SK-N-SH treated with all-trans-retinoic acid at 6 μM for 48 hours (cell line): ENCODE measurements around the gene MYH14.
"Not testable (repeated sequence)": the region's sequence is repeated elsewhere in the genome, so short reads cannot be mapped to it uniquely, and the experiment has no call there.

ENCODE experiments used
- ATAC-seq: fragments of 200-7000 bp; cut with Tn5 transposase; 3 replicates; pipeline ENCODE4 v1.9.1; 2020; ENCODE audit warnings: mild to moderate bottlenecking, moderate library complexity
- ARNTL ChIP-seq: fragments of 450-650 bp; formaldehyde crosslinking; IDR thresholded peaks from 2 replicates; pipeline ENCODE4 v1.5.0; 2020; ENCODE audit warnings: low read depth, mild to moderate bottlenecking, moderate library complexity, borderline replicate concordance
- CREB5 ChIP-seq: fragments of 250-450 bp; sonication (Bioruptor Pico); IDR thresholded peaks from 2 replicates; pipeline ENCODE4 v1.5.1; 2020; ENCODE audit warnings: low read depth, mild to moderate bottlenecking, moderate library complexity
- CSRNP3 ChIP-seq: fragments of 250-450 bp; sonication (Bioruptor Pico); IDR thresholded peaks from 2 replicates; pipeline ENCODE4 v1.5.1; 2021; ENCODE audit warnings: mild to moderate bottlenecking, moderate library complexity
- ESRRG ChIP-seq: fragments of 250-450 bp; sonication (Bioruptor Pico); IDR thresholded peaks from 2 replicates; pipeline ENCODE4 v1.6.1; 2021; ENCODE audit warnings: mild to moderate bottlenecking
- GLIS3 ChIP-seq: fragments of 250-450 bp; sonication (Bioruptor Pico); IDR thresholded peaks from 2 replicates; pipeline ENCODE4 v1.5.0; 2020; ENCODE audit warnings: mild to moderate bottlenecking, moderate library complexity
- ISL1 ChIP-seq: fragments of 250-450 bp; sonication (Bioruptor Pico); IDR thresholded peaks from 2 replicates; pipeline ENCODE4 v2.1.2; 2022; ENCODE audit warnings: mild to moderate bottlenecking, moderate library complexity
- OSR1 ChIP-seq: fragments of 250-450 bp; sonication (Bioruptor Pico); IDR thresholded peaks from 2 replicates; pipeline ENCODE4 v1.8.0; 2022; ENCODE audit warnings: moderate library complexity, mild to moderate bottlenecking, inconsistent platforms
- PATZ1 ChIP-seq: fragments of 250-450 bp; sonication (Bioruptor Pico); IDR thresholded peaks from 2 replicates; pipeline ENCODE4 v1.8.0; 2020; ENCODE audit warnings: mild to moderate bottlenecking, moderate library complexity, borderline replicate concordance
- POU6F1 ChIP-seq: fragments of 250-450 bp; sonication (Bioruptor Pico); IDR thresholded peaks from 2 replicates; pipeline ENCODE4 v1.8.0; 2021; ENCODE audit warnings: low read depth, mild to moderate bottlenecking, moderate library complexity, borderline replicate concordance
- PPARA ChIP-seq: fragments of 250-450 bp; sonication (Bioruptor Pico); IDR thresholded peaks from 2 replicates; pipeline ENCODE4 v1.5.0; 2020; ENCODE audit warnings: mild to moderate bottlenecking, borderline replicate concordance
- RARB ChIP-seq: fragments of 250-450 bp; sonication (Bioruptor Pico); IDR thresholded peaks from 2 replicates; pipeline ENCODE4 v1.8.0; 2021; ENCODE audit warnings: mild to moderate bottlenecking, moderate library complexity
- TCF4 ChIP-seq: fragments of 250-450 bp; sonication (Bioruptor Pico); IDR thresholded peaks from 2 replicates; pipeline ENCODE4 v1.8.0; 2021; ENCODE audit warnings: mild to moderate bottlenecking, moderate library complexity, borderline replicate concordance
- TOX ChIP-seq: fragments of 250-450 bp; sonication (Bioruptor Pico); IDR thresholded peaks from 2 replicates; pipeline ENCODE4 v1.8.0; 2021; ENCODE audit warnings: mild to moderate bottlenecking, moderate library complexity, borderline replicate concordance
- TSHZ2 ChIP-seq: fragments of 250-450 bp; sonication (Bioruptor Pico); IDR thresholded peaks from 2 replicates; pipeline ENCODE4 v1.5.0; 2020; ENCODE audit warnings: mild to moderate bottlenecking, moderate library complexity
- ZC3H10 ChIP-seq: fragments of 250-450 bp; sonication (Bioruptor Pico); IDR thresholded peaks from 2 replicates; pipeline ENCODE4 v1.5.1; 2021; ENCODE audit warnings: mild to moderate bottlenecking, moderate library complexity
- ZFP3 ChIP-seq: fragments of 250-450 bp; sonication (Bioruptor Pico); IDR thresholded peaks from 2 replicates; pipeline ENCODE4 v1.5.0; 2020; ENCODE audit warnings: mild to moderate bottlenecking, moderate library complexity
- ZFP30 ChIP-seq: fragments of 450-650 bp; formaldehyde crosslinking; IDR thresholded peaks from 2 replicates; pipeline ENCODE4 v1.5.0; 2022; ENCODE audit warnings: mild to moderate bottlenecking, moderate library complexity
- ZNF565 ChIP-seq: fragments of 450-650 bp; formaldehyde crosslinking; conservative IDR thresholded peaks from 2 replicates; pipeline ENCODE4 v1.5.0; 2020; ENCODE audit warnings: low read depth, mild to moderate bottlenecking, moderate library complexity
- ZNF70 ChIP-seq: fragments of 450-650 bp; formaldehyde crosslinking; IDR thresholded peaks from 2 replicates; pipeline ENCODE4 v1.5.0; 2020; ENCODE audit warnings: mild to moderate bottlenecking, moderate library complexity
- ZNF8 ChIP-seq: fragments of 450-650 bp; formaldehyde crosslinking; IDR thresholded peaks from 2 replicates; pipeline ENCODE4 v1.5.0; 2020; ENCODE audit warnings: mild to moderate bottlenecking, moderate library complexity

The MYH14 gene

GRCh38 chr19:50349277-50350057 lies 146.0 kb downstream of the MYH14 start:
- TF ChIP-seq RARB (CRISPR knock-in tag) (no peak), PATZ1 (no peak), ZC3H10 (CRISPR knock-in tag) (no peak), TSHZ2 (CRISPR knock-in tag) (no peak), PPARA (no peak), ZNF8 (CRISPR knock-in tag) (no peak), ZFP30 (no peak), GLIS3 (CRISPR knock-in tag) (no peak), CSRNP3 (CRISPR knock-in tag) (no peak), ESRRG (CRISPR knock-in tag) (no peak), OSR1 (no peak), ISL1 (no peak), POU6F1 (no peak), ZNF70 (CRISPR knock-in tag) (no peak)
- no peak for ATAC-seq

GRCh38 chr19:50352242-50352641 lies 148.8 kb downstream of the MYH14 start:
- ATAC-seq = no peak
- TF ChIP-seq ZC3H10 (CRISPR knock-in tag) (no peak), ZNF565 (no peak), GLIS3 (CRISPR knock-in tag) (no peak), PPARA (no peak), ZNF8 (CRISPR knock-in tag) (no peak), ISL1 (no peak), CSRNP3 (CRISPR knock-in tag) (no peak), CREB5 (no peak), OSR1 (no peak), ARNTL (CRISPR knock-in tag) (no peak), ZFP3 (no peak), ESRRG (CRISPR knock-in tag) (no peak), TOX (CRISPR knock-in tag) (no peak), ZNF70 (CRISPR knock-in tag) (no peak), TCF4 (no peak)

- ATAC-seq = not testable (repeated sequence)
Observed at GRCh38 chr19:50353487-50353880, 150.1 kb downstream of the MYH14 start.
